GM04504 (cell line): ENCODE data around the gene VASN.
"Not testable (repeated sequence)": the region's sequence is repeated elsewhere in the genome, so short reads cannot be mapped to it uniquely, and the experiment has no call there.

Experiments used
- DNase-seq: peaks from one replicate; pipeline ENCODE4 v3.0.0-alpha.2; 2012; ENCODE audit warnings: low read depth

The VASN gene

GRCh38 chr16:4371357-4372000, at the start of gene VASN:
VASN (plus strand) TSS chr16:4371848; CDS start chr16:4380878, 9,030 bp downstream.
- no peak for DNase-seq

GRCh38 chr16:4322121-4323052, 49.3 kb upstream of the VASN start:
- no peak for DNase-seq

GRCh38 chr16:4323071-4323844, 48.4 kb upstream of the VASN start:
- no peak for DNase-seq

- no peak for DNase-seq
These were observed 47.7 kb upstream of the VASN start for GRCh38 chr16:4323845-4324488.

GRCh38 chr16:4324492-4325252, 47.0 kb upstream of the VASN start:
- DNase-seq: no peak

GRCh38 chr16:4325253-4325758, 46.3 kb upstream of the VASN start:
- DNase-seq: no peak

- DNase-seq: no peak
These were observed 44.1 kb upstream of the VASN start for GRCh38 chr16:4327386-4328045.

GRCh38 chr16:4328046-4328781, 43.4 kb upstream of the VASN start:
- no peak for DNase-seq

- DNase-seq: no peak
These were observed 42.6 kb upstream of the VASN start for GRCh38 chr16:4328782-4329775.

- DNase-seq: no peak
These were observed 41.3 kb upstream of the VASN start for GRCh38 chr16:4330277-4330874.

- no peak for DNase-seq
These were observed 39.6 kb upstream of the VASN start for GRCh38 chr16:4332083-4332482.

GRCh38 chr16:4332623-4333307, 38.9 kb upstream of the VASN start:
- no peak for DNase-seq

- DNase-seq: no peak
These were observed 38.4 kb upstream of the VASN start for GRCh38 chr16:4333308-4333638.

- not testable (repeated sequence) for DNase-seq
These were observed 37.9 kb upstream of the VASN start for GRCh38 chr16:4333714-4334113.

GRCh38 chr16:4334724-4335495, 36.7 kb upstream of the VASN start:
- no peak for DNase-seq

- no peak for DNase-seq
These were observed 34.7 kb upstream of the VASN start for GRCh38 chr16:4336701-4337539.
